HepG2 (cell line): ENCODE results near the gene UGT2B15.
"Not testable (repeated sequence)": the region's sequence is repeated elsewhere in the genome, so short reads cannot be mapped to it uniquely, and the experiment has no call there.

Source experiments
- CENPT ChIP-seq: sonication (generic); formaldehyde crosslinking; IDR thresholded peaks from 2 replicates; pipeline ENCODE4 v1.8.0; 2022; ENCODE audit warnings: low read depth, mild to moderate bottlenecking, moderate library complexity, missing genetic modification reagents
- PPARG ChIP-seq: conservative IDR thresholded peaks from 2 replicates; pipeline ENCODE4 v1.6.1; 2016; ENCODE audit warnings: missing biosample characterization, missing genetic modification reagents
- TRIM24 ChIP-seq: sonication (generic); formaldehyde crosslinking; IDR thresholded peaks from 2 replicates; pipeline ENCODE4 v1.8.0; 2022; ENCODE audit warnings: mild to moderate bottlenecking, missing genetic modification reagents
- TF ChIP-seq, protein P1 (sequence below): sonication (generic); formaldehyde crosslinking; IDR thresholded peaks from 2 replicates; pipeline ENCODE4 v1.5.0; 2020; ENCODE audit warnings: mild to moderate bottlenecking, missing genetic modification reagents, moderate library complexity
- TF ChIP-seq, protein P2 (sequence below): sonication (generic); formaldehyde crosslinking; IDR thresholded peaks from 2 replicates; pipeline ENCODE4 v1.4.0; 2020; ENCODE audit warnings: missing genetic modification reagents
- TF ChIP-seq, protein P3 (sequence below): sonication (generic); formaldehyde crosslinking; IDR thresholded peaks from 2 replicates; pipeline ENCODE4 v1.5.1; 2020; ENCODE audit warnings: mild to moderate bottlenecking, missing genetic modification reagents, moderate library complexity

DNA sequence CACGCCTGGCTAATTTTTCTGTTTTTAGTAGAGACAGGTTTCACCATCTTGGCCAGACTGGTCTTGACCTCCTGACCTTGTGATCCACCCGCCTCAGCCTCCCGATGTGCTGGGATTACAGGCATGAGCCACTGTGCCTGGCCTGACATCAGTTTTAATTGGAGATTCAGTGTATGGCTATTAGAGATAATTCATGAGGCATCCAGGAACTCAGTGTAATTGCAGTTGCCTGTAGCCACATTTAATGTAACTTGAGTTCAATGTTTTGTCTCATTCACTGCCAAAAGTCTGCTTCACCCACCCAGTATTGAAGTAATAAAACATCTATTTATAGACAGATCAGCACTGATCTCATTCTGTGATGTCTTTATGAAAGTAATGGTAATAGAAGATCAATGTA, 5.7 kb downstream of the UGT2B15 start:
- TF ChIP-seq CENPT (CRISPR knock-in tag); PPARG (CRISPR knock-in tag); TRIM24: not testable (repeated sequence)
- TF ChIP-seq, protein P1, sequence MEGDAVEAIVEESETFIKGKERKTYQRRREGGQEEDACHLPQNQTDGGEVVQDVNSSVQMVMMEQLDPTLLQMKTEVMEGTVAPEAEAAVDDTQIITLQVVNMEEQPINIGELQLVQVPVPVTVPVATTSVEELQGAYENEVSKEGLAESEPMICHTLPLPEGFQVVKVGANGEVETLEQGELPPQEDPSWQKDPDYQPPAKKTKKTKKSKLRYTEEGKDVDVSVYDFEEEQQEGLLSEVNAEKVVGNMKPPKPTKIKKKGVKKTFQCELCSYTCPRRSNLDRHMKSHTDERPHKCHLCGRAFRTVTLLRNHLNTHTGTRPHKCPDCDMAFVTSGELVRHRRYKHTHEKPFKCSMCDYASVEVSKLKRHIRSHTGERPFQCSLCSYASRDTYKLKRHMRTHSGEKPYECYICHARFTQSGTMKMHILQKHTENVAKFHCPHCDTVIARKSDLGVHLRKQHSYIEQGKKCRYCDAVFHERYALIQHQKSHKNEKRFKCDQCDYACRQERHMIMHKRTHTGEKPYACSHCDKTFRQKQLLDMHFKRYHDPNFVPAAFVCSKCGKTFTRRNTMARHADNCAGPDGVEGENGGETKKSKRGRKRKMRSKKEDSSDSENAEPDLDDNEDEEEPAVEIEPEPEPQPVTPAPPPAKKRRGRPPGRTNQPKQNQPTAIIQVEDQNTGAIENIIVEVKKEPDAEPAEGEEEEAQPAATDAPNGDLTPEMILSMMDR (CRISPR knock-in tag): not testable (repeated sequence)
- TF ChIP-seq, protein P2, sequence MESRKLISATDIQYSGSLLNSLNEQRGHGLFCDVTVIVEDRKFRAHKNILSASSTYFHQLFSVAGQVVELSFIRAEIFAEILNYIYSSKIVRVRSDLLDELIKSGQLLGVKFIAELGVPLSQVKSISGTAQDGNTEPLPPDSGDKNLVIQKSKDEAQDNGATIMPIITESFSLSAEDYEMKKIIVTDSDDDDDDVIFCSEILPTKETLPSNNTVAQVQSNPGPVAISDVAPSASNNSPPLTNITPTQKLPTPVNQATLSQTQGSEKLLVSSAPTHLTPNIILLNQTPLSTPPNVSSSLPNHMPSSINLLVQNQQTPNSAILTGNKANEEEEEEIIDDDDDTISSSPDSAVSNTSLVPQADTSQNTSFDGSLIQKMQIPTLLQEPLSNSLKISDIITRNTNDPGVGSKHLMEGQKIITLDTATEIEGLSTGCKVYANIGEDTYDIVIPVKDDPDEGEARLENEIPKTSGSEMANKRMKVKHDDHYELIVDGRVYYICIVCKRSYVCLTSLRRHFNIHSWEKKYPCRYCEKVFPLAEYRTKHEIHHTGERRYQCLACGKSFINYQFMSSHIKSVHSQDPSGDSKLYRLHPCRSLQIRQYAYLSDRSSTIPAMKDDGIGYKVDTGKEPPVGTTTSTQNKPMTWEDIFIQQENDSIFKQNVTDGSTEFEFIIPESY: not testable (repeated sequence)
- TF ChIP-seq, protein P3, sequence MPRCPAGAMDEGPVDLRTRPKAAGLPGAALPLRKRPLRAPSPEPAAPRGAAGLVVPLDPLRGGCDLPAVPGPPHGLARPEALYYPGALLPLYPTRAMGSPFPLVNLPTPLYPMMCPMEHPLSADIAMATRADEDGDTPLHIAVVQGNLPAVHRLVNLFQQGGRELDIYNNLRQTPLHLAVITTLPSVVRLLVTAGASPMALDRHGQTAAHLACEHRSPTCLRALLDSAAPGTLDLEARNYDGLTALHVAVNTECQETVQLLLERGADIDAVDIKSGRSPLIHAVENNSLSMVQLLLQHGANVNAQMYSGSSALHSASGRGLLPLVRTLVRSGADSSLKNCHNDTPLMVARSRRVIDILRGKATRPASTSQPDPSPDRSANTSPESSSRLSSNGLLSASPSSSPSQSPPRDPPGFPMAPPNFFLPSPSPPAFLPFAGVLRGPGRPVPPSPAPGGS (CRISPR knock-in tag): not testable (repeated sequence)
